NCI-H1092 (cell line): ENCODE measurements around the gene TEX53.

ENCODE experiments used
- DNase-seq: peaks from one replicate; lab custom pipeline; 2025; lab: John Stamatoyannopoulos, UW

Gene TEX53

GRCh38 chr9:114657705-114658104 lies at the start of gene TEX53:
TEX53 (minus strand) TSS chr9:114657805; CDS start chr9:114657774, 31 bp downstream.
- DNase-seq = no peak

GRCh38 chr9:114706711-114707110 lies 49.1 kb upstream of the TEX53 start:
- no peak for DNase-seq

- DNase-seq = no peak
Observed at GRCh38 chr9:114701988-114702387, 44.4 kb upstream of the TEX53 start.

DNA sequence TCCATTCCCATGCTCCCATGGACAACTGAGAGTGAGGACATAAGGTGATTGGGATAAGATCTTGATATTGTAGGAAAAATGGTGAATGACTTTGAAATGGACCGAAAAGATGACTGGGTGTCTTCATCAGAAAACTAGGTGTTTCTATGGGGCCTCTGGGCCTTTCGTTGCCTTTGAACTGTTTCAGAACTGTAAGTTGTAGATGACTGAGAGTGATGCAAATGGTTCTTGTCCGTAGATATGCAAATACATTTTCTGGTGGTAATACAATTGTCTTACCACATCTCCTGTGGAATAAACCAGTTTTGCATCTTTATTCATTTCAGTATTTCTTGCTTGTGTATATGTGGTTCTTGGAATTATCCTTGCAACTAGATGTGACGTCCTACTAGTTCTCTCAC lies 40.3 kb upstream of the TEX53 start:
- DNase-seq = no peak

- DNase-seq = no peak
Observed at GRCh38 chr9:114696814-114697544, 39.4 kb upstream of the TEX53 start.

DNA sequence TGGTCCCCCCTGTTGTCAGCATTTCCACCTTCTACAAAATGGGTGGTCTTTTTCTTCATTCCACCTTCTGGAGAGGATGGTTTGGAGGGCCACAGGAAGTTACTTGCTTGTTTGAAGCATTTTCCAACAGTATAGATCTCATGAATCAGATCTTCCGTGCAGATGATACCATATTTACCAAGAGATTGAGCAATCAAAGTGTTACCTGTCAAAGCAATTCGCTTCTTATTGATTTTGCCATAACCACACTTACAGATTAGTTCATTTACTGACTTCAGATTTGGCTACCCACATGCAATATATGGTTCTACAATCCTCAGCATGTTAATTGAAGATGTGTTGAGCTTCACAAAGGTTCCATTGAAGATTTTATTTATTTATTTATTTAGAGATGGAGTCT lies 38.3 kb upstream of the TEX53 start:
- no peak for DNase-seq

- DNase-seq = no peak
Observed at GRCh38 chr9:114694719-114695269, 37.2 kb upstream of the TEX53 start.

GRCh38 chr9:114694146-114694545 lies 36.5 kb upstream of the TEX53 start:
- no peak for DNase-seq

DNA sequence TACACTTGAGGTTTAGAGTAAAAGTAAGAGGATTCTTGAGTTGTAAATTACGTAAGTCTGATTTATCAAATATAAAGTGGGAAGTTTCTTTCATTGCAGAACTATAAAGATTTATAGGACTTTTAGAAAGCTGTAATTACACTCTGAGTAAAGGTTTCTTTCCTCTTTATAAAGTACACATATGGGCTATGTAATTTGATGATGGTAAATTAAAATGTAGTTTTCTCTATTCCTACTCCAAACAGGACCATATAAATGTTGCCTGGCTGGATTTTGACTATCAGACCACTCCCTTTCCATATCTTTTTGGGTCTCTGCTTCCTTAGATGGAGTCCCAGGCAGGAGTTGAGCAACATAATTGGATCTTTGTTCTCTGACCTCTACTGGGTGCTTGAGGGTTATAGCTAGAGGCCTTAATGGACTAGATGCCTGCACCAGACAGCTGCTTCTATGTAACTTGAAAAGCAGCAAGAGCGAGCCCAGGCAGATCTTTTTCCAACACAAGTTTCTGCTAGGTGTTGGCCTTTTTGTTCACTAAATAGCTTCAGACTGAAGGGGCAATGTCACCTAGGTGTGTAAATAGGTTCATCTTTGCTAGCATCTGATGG lies 35.7 kb upstream of the TEX53 start:
- DNase-seq = no peak

DNA sequence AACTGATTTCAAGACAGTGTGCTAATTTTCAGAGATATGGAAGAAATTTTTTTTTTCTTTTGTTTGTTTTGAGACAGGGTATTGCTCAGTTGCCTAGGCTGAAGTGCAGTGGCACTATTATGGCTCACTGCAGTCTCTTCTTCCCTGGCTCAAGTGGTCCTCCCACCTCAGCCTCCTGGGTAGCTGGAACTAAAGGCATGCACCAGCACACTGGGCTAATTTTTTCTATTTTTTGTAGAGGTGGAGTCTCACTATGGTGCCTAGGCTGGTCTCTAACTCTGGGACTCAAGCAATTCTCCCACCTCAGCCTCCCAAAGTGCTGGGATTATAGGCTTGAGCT lies 34.3 kb upstream of the TEX53 start:
- no peak for DNase-seq

DNA sequence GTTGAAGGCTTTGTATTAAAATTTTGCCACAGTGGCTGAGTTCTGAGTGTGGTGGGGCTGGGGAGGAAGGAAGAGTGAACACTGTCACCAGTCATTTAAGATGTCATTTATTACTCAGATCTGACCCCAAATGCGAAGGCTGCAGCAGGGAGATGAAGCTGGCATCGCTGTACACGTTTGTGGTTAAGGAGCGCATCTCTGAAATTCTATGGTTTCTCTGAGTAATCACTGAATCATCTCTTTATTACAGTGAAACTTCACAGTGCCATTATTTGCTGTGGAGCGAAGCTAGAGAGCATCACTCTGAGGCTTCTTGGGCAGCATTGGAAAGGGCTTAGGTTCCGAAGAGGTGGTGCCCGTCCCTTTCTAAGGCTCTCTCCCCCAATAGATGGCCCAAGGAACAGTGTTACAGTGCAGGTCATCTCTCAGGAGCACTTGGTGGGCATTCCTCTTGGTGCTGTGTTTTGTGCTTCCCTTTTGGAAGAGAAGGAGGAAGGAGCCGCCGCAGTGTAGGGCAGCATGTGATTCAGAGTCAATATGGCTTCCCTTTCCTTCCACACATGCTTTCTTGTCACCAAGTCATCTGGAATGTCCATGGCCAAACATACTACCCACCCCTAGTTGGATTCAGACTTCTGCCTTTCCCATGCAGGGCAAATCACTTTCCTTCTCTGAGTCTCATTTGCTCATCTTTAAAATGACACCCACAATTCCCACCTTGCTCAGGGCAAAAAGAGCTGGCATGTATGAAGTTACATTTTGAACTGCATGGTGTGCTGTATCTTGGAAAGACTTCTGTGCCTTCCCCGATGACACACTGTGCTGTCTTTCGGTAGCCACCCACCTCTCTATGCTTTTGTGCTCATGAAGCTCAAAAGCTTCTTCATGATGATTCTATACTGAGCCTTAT lies 33.7 kb upstream of the TEX53 start:
- no peak for DNase-seq

DNA sequence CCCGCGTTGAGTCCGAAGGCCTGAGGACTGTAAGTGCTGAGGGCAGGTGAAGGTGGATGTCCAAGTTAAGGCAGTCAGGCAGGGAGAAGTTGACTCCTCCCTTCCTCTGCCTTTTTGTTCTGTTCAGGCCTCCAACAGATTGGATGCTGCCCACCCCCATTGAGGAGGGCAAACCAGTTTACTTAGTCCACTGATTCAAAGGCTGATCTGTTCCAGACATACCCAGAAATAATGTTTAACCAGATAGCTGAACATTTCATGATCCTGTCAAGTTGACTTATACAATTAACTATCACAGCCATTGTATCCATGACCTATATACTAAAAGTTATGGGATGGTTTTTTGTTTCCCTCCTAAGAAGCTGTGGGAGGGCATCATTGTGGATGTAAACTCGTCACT lies 32.7 kb upstream of the TEX53 start:
- DNase-seq = no peak

- DNase-seq = no peak
Observed at GRCh38 chr9:114689813-114690212, 32.2 kb upstream of the TEX53 start.

GRCh38 chr9:114688909-114689610 lies 31.5 kb upstream of the TEX53 start:
- DNase-seq = no peak

DNA sequence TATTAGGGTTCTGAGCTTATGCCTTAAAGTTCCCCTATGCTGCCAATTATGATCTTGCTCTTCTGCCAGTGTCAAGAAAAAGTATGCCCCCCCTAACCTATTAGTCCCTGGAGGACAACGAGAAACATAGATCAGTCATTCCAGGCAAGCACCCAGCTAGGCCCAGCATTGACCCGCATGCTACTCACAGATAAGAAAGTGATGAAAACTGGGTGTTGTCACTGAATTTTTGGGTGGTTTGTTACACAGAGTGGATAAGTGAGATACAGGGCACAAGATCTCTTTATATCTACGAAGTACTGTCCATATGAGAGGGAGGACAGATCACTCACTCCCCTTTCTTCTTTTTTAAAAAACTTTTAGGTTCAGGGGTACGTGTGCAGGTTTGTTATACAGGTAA lies 30.8 kb upstream of the TEX53 start:
- no peak for DNase-seq

DNA sequence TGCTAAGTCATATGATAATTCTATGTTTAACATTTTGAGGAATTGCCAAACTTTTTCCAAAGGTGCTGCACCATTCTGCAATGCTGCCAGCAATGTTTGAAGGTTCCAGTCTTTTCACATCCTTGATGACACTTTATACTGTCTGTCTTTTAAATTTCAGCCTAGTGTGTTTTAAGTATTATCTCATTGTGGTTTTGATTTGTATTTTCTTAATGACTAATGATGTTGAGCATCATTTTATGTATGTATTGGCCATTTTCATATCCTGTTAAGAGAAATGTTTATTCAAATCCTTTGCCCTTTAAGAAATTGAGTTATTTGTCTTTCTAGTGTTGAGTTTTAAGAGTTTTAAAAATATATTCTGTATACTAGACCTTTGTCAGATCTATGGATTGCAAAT lies 29.4 kb upstream of the TEX53 start:
- DNase-seq = no peak

GRCh38 chr9:114685951-114686350 lies 28.3 kb upstream of the TEX53 start:
- no peak for DNase-seq

- no peak for DNase-seq
Observed at GRCh38 chr9:114684036-114684435, 26.4 kb upstream of the TEX53 start.

DNA sequence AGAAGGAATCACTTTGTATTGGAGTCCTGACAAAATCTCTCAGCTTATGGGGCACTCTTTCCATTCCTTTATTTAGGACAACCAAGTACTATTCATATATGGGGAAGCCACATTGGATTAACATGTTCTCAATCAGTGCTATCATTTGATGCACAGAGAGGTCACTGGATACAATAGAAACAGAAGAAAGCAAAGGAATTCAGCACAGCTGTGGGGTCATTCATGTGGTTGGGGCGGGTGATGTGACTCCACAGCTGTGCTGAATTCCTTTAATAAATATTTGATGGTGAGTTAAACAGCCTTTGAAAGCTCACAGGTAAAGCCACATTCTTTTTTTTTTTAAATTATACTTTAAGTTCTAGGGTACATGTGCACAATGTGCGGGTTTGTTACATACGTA lies 25.2 kb upstream of the TEX53 start:
- no peak for DNase-seq

DNA sequence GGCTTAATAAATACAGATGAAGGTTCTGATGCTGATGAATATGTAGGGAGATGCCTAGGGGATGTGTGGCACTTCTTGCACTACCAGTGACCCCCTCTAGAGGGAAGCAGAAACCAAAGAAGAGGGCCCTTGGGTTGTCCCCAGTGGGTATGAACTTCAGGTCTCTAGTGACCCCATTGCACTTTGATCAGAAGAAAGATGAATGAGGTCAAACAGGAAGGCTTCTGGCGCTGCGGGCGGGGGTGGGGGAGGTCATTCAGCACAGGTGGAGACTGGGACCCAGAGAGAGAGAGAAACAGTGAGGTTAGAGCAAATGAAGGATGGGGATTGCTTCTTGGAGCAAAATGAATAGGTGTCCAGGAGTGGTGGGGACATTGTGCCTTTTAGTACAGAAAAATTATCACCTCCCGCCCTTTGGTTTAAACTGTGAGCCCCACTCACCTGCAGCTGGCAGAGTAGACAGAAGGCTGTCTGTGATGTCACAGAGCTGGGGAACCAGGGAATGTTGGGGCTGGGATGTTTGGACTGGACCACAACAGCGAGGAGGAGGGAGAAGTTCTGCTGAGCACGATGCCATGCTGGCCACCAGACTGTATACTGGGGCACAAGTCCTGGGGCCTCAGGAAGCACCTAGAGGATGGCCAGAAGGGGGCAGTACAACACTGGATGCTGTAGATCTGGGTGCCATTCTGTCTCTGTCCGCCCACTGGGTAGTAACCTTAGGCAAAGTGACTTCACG lies 24.2 kb upstream of the TEX53 start, which contains the start of gene TEX48:
Gene TEX48, minus strand, starts transcription at position 599 of the 739 bp plus-strand sequence. CDS start 10,469 bp downstream, outside the sequence.
- DNase-seq = peak; percentile 34
